Body of pancreas (tissue), 4 donors: ENCODE results near the gene CGN. TPM values are rescaled to one million over a fixed set of nuclear protein-coding genes. Genes with fewer than 3 reads are reported as not detected.

Source experiments
- ATAC-seq: fragments of 150-250 bp; one replicate; pipeline ENCODE4 v1.9.1; 2016
- DNase-seq, 4 donors: peaks; one replicate each; pipeline ENCODE4 v3.0.0-alpha.2; 2019
- H3K27ac ChIP-seq, 4 donors: fragments of 200-600 bp; sonication (generic); 1 replicate in 3 of 4; 2 replicates in 1 of 4; pipeline versions ENCODE4 v1.5.1 to v1.6.1; 2016 to 2019; ENCODE audit warnings: mild to moderate bottlenecking in 1 of 4, mixed read lengths in 1 of 4, moderate library complexity in 1 of 4
- H3K27me3 ChIP-seq, 2 donors: fragments of 200-600 bp; sonication (generic); one replicate each; pipeline ENCODE4 v1.6.0; 2016; ENCODE audit warnings: mild to moderate bottlenecking in 1 of 2
- H3K36me3 ChIP-seq, 2 donors: fragments of 200-600 bp; sonication (generic); replicated peaks in 1 of 2; 2 replicates each; pipeline ENCODE4 v1.5.1; 2016; ENCODE audit warnings: low read depth in 2 of 2; ENCODE audit not compliant: insufficient read depth in 1 of 2
- H3K4me1 ChIP-seq: fragments of 200-600 bp; sonication (generic); one replicate; pipeline ENCODE4 v1.6.0; 2016
- H3K4me3 ChIP-seq, 2 donors: fragments of 200-600 bp; sonication (generic); 1 replicate in 1 of 2; 2 replicates in 1 of 2; pipeline ENCODE4 v1.5.1; 2016 to 2019
- H3K9me3 ChIP-seq, 3 donors: fragments of 200-600 bp; sonication (generic); 1 replicate in 2 of 3; 2 replicates in 1 of 3; pipeline ENCODE4 v1.5.1; 2016
- POLR2A ChIP-seq, 3 donors: fragments of 450-650 bp; IDR thresholded peaks; one replicate each; pipeline ENCODE4 v1.6.1; 2016; ENCODE audit warnings: antibody characterized with exemption in 3 of 3, mild to moderate bottlenecking in 2 of 3
- WGBS, 2 donors: methylation state at CpG; one replicate each; pipeline ENCODE4 v1.1.5; 2017; 5-methylcytosine and 5-hydroxymethylcytosine counted together
- intact Hi-C: fragments of 100-400 bp; cut with DNase I; formaldehyde crosslinking; loops from one replicate; pipeline ENCODE4 v1.15.1; 2023
- total RNA-seq, 2 donors: library from RNA; depleted of rRNA; stranded (reverse); fragments of >200 nt; gene quantifications; one replicate each; pipeline ENCODE4 v1.1.0, GENCODE V29; 2016
- TF ChIP-seq, protein P1 (sequence below), 7 experiments: fragments of 450-650 bp in 4 of 7; fragments of 200-600 bp in 3 of 7; sonication (generic) in 3 of 7; IDR thresholded peaks; one replicate each; pipeline ENCODE4 v1.5.1; 2016 to 2019; ENCODE audit warnings: antibody characterized with exemption in 7 of 7

Gene CGN
- total RNA-seq, 2 donors from 2014 or later: 31.0 to 42.8 TPM

- no peak overlapping the region for H3K4me3 ChIP-seq
- WGBS, 2 donors: 66 to 75% methylated on average over 5 of the region's 5 CpGs
- H3K36me3 ChIP-seq: peaks cover 0 to 8% of the 10 kb centered on the region in 2 donors
- no peak overlapping the region for H3K27ac ChIP-seq
- TF ChIP-seq, protein P1, sequence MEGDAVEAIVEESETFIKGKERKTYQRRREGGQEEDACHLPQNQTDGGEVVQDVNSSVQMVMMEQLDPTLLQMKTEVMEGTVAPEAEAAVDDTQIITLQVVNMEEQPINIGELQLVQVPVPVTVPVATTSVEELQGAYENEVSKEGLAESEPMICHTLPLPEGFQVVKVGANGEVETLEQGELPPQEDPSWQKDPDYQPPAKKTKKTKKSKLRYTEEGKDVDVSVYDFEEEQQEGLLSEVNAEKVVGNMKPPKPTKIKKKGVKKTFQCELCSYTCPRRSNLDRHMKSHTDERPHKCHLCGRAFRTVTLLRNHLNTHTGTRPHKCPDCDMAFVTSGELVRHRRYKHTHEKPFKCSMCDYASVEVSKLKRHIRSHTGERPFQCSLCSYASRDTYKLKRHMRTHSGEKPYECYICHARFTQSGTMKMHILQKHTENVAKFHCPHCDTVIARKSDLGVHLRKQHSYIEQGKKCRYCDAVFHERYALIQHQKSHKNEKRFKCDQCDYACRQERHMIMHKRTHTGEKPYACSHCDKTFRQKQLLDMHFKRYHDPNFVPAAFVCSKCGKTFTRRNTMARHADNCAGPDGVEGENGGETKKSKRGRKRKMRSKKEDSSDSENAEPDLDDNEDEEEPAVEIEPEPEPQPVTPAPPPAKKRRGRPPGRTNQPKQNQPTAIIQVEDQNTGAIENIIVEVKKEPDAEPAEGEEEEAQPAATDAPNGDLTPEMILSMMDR (IDR thresholded peaks at IDR 0.05): no peak
- TF ChIP-seq POLR2A (IDR thresholded peaks at IDR 0.05): no peak
- no peak for DNase-seq
- H3K27me3 ChIP-seq: no peaks in the 10 kb centered on the region
- H3K4me1 ChIP-seq: peaks cover 1% of the 10 kb centered on the region
- no peaks in the 10 kb centered on the region for H3K9me3 ChIP-seq
- intact Hi-C loops: no loop called here
- no peak for ATAC-seq
Measured at GRCh38 chr1:151565502-151566189, 54.5 kb downstream of the CGN start.

DNA sequence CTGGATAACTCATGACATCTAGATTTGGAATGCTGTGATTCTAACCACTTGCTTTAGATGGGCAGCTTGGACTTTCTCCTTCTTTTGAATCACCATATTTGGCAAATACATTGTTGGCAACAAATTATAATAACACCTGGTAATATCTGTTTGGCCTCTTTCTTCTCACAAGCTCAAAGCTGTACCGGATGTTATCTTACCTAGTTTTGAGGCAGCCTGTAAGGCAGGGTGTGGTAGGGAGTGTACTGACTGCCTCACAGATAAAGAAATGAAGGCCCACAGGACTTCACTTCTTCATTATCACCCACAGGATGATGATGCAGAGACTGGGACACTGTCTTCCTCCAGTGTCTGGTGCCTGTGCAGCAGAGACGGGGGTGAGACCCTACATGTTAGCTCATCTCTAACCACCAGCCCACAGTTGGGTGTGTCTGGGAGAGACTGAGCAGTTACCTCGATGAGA, 57.5 kb downstream of the CGN start:
- no peak for DNase-seq
- Histone ChIP-seq H3K4me1 (peaks cover 3% of the 10 kb centered on the region), H3K9me3 (no peaks in the 10 kb centered on the region), H3K36me3 (peaks cover 0 to 8% of the 10 kb centered on the region in 2 donors), H3K4me3 (no peak overlapping the region), H3K27me3 (no peaks in the 10 kb centered on the region), H3K27ac (no peak overlapping the region)
- ATAC-seq: no peak
- 53 to 63% methylated on average over 3 of the region's 3 CpGs for WGBS, 2 donors
- intact Hi-C loops: no loop called here
- TF ChIP-seq, protein P1 (IDR thresholded peaks at IDR 0.05): no peak
- TF ChIP-seq POLR2A (IDR thresholded peaks at IDR 0.05): no peak

DNA sequence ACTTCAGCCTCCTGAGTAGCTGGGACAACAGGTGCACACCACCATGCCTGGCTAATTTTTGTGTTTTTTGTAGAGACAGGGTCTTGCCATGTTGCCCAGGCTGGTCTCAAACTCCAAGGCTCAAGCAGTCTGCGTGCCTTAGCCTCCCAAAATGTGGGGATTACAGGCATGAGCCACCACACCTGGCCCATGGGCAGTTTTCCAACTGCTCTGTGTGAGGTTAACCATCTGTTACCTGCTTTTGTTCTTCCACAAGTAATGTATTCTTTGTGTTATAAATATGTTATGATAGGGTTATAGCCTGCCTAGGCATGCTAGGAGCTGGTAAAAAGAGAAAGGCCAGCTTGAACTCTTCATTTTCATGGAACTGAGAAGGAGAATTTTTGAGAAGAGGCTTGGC, 59.6 kb downstream of the CGN start:
- TF ChIP-seq, protein P1 (IDR thresholded peaks at IDR 0.05): no peak
- TF ChIP-seq POLR2A (IDR thresholded peaks at IDR 0.05): no peak

GRCh38 chr1:151574575-151575529, 63.7 kb downstream of the CGN start:
- intact Hi-C loops: no loop called here
- Histone ChIP-seq H3K9me3 (no peaks in the 10 kb centered on the region), H3K36me3 (peaks cover 0 to 28% of the 10 kb centered on the region in 2 donors), H3K27ac (no peak overlapping the region), H3K4me3 (no peak overlapping the region), H3K27me3 (no peaks in the 10 kb centered on the region), H3K4me1 (peaks cover 3% of the 10 kb centered on the region)
- 83% methylated on average over 9 to 12 of the region's 12 CpGs for WGBS, 2 donors
- TF ChIP-seq, protein P1 (IDR thresholded peaks at IDR 0.05): no peak
- TF ChIP-seq POLR2A (IDR thresholded peaks at IDR 0.05): no peak
- no peak for DNase-seq
- peak; percentile 9 for ATAC-seq

More for the DNA sequence above, 59.6 kb downstream of the CGN start:
- Histone ChIP-seq H3K4me1 (peaks cover 3% of the 10 kb centered on the region), H3K9me3 (no peaks in the 10 kb centered on the region), H3K4me3 (no peak overlapping the region), H3K27me3 (no peaks in the 10 kb centered on the region), H3K27ac (no peak overlapping the region), H3K36me3 (peaks cover 0 to 9% of the 10 kb centered on the region in 2 donors)
- ATAC-seq: no peak
- 13 to 48% methylated on average over 1 of the region's 1 CpG for WGBS, 2 donors
- intact Hi-C loops: no loop called here
- peak; percentile 25 to 72 (median 51) for DNase-seq
